ENCODE results near the gene LRP8. TPM values are rescaled to one million over a fixed set of nuclear protein-coding genes. Genes with fewer than 3 reads are reported as not detected.

LRP8 gene
- total and polyA plus RNA-seq, 2 of the 4 experiments (the other 2 are of a cell fraction): 12.0 to 12.1 TPM

DNA sequence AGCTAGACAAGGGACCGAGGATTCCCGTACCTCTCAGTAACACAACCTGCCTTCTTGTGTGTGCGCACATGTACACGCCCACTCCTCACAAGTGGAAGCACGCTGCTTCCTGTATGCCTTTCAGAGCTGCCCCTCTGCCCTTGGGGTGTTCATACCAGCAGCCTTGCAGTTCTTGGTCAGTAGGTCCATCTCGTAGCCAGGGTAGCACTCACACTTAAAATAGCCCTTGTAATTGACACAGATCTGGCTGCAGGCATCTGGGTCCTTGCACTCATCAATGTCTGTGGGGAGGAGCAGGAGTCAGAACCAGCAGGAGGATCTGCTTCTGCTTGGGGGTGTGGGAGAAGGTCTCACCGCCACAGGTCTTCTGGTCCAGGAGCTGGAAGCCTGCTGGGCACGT is 57.0 kb downstream of the LRP8 start:
- dilution Hi-C loops (cut with HindIII; ENCODE audit: low sequenced_read_pairs, unreplicated experiment): no loop called here
- CTCF ChIA-PET: interaction anchor here (0.5 kb wide), 1 partner anchor 805 kb away, joined by 4 read pairs; no protein-coding TSS in a partner anchor

More for the DNA sequence above, 57.0 kb downstream of the LRP8 start:
- peaks cover 4% of the 10 kb centered on the region; the same call in 1 of the 2 replicates for H3K36me3 ChIP-seq (ENCODE audit: control insufficient read depth, insufficient read depth, low read length)
- no peak overlapping the region for H3K56ac ChIP-seq (ENCODE audit: extremely low read depth, insufficient read depth, low read length)
- no peak overlapping the region for H3K18ac ChIP-seq (ENCODE audit: low read depth, low read length)
- H3K4me2 ChIP-seq (ENCODE audit: low read depth, low read length): no peak overlapping the region
- no peaks in the 10 kb centered on the region for H4K20me1 ChIP-seq (ENCODE audit: insufficient read depth, low read length)
- no peak overlapping the region for H4K8ac ChIP-seq (ENCODE audit: low read depth in 2 of 2, low read length in 2 of 2)
- H2BK15ac ChIP-seq (ENCODE audit: low read depth, low read length): no peak overlapping the region
- no peak for ATAC-seq (ENCODE audit: low read depth)
- no peak overlapping the region for H2BK20ac ChIP-seq (ENCODE audit: low read depth, low read length)
- no peak for DNase-seq
- no peak overlapping the region for H2AK5ac ChIP-seq (ENCODE audit: low read depth, low read length)
- no peak for TF ChIP-seq FOS (IDR thresholded peaks at IDR 0.05; ENCODE audit: low read depth, low read length)
- TF ChIP-seq CHD1 (IDR thresholded peaks at IDR 0.05; ENCODE audit: low read depth, low read length): no peak
- no peak for TF ChIP-seq POLR2A (IDR thresholded peaks at IDR 0.05; ENCODE audit: low read depth, low read length)
- TF ChIP-seq RFX5 (IDR thresholded peaks at IDR 0.05; ENCODE audit: low read depth, low read length): no peak
- no peak for TF ChIP-seq MXI1 (IDR thresholded peaks at IDR 0.05; ENCODE audit: borderline replicate concordance, low read depth, low read length)
- TF ChIP-seq CEBPB (IDR thresholded peaks at IDR 0.05; ENCODE audit: low read depth, low read length): no peak
- no peak for TF ChIP-seq MAZ (IDR thresholded peaks at IDR 0.05; ENCODE audit: borderline replicate concordance, low read depth, low read length)
- no peak for TF ChIP-seq RCOR1 (IDR thresholded peaks at IDR 0.05; ENCODE audit: insufficient replicate concordance, low read length)
- TF ChIP-seq BHLHE40 (IDR thresholded peaks at IDR 0.05; ENCODE audit: low read depth, low read length): no peak
- TF ChIP-seq, protein P1, sequence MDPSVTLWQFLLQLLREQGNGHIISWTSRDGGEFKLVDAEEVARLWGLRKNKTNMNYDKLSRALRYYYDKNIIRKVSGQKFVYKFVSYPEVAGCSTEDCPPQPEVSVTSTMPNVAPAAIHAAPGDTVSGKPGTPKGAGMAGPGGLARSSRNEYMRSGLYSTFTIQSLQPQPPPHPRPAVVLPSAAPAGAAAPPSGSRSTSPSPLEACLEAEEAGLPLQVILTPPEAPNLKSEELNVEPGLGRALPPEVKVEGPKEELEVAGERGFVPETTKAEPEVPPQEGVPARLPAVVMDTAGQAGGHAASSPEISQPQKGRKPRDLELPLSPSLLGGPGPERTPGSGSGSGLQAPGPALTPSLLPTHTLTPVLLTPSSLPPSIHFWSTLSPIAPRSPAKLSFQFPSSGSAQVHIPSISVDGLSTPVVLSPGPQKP (IDR thresholded peaks at IDR 0.05; ENCODE audit: borderline replicate concordance, low read depth, low read length): no peak
- H2BK5ac ChIP-seq (ENCODE audit: low read depth, low read length, poor library complexity, severe bottlenecking): no peak overlapping the region
- H3K4me3 ChIP-seq (ENCODE audit: insufficient read depth, low read depth, low read length): no peak overlapping the region
- POLR2A ChIA-PET (ENCODE audit: unreplicated experiment): no interaction called here
- 0 out of 2 replicates have a peak, but pooled peaks cover under 1% of the 10 kb centered on the region for H3K9me1 ChIP-seq (ENCODE audit: insufficient read depth, low read length)
- H3K27ac ChIP-seq (ENCODE audit: insufficient read depth, low read length): no peak overlapping the region
- no peak overlapping the region for H3K14ac ChIP-seq (replicated peaks; ENCODE audit: low read depth, low read length)
- H3K79me1 ChIP-seq (ENCODE audit: low read depth in 1 of 2, low read length in 2 of 2): no peaks in the 10 kb centered on the region
- H4K5ac ChIP-seq (ENCODE audit: low read depth, low read length): no peak overlapping the region
- peak overlapping the region; percentile 50 for H2AK9ac ChIP-seq (replicated peaks; ENCODE audit: low read depth, low read length, poor library complexity)
- no peak overlapping the region for H3K23ac ChIP-seq (ENCODE audit: low read depth, low read length)
- H4K91ac ChIP-seq (ENCODE audit: insufficient read depth, low read depth, low read length): no peak overlapping the region
- no peaks in the 10 kb centered on the region for H3K27me3 ChIP-seq (ENCODE audit: control insufficient read depth, insufficient read depth, low read length)
- BruUV-seq (replicated peaks): no TSS peak
- intact Hi-C loops (cut with micrococcal nuclease) (no loop called here), in situ Hi-C loops (cut with MboI; ENCODE audit: low sequenced_read_pairs) (no loop called here)
- no peak overlapping the region for H2BK120ac ChIP-seq (ENCODE audit: low read depth, low read length)
- no peak overlapping the region for H3K9ac ChIP-seq (ENCODE audit: low read depth, low read length)
- no peaks in the 10 kb centered on the region for H3K4me1 ChIP-seq (ENCODE audit: control insufficient read depth, insufficient read depth, low read length)
- no peaks in the 10 kb centered on the region for H3K9me3 ChIP-seq (ENCODE audit: control insufficient read depth, insufficient read depth, low read length)
- 92% methylated on average over 5 of the region's 8 CpGs; no CpG with 5 or more reads in 1 of the 2 experiments for WGBS, 2 experiments (ENCODE audit: extremely low coverage in 2 of 2, insufficient read length in 1 of 2)
- H3K4ac ChIP-seq (ENCODE audit: low read depth, low read length): no peak overlapping the region
- no peak overlapping the region for H2AFZ ChIP-seq (replicated peaks; ENCODE audit: low read length, poor library complexity)

All from IMR-90 (cell line).